Neutrophil (primary cell): ENCODE measurements around the gene FOXN3.

Experiments used
- H3K27ac ChIP-seq: fragments of 200-600 bp; sonication (generic); 2 replicates; pipeline ENCODE4 v1.5.1; 2016; ENCODE audit warnings: mild to moderate bottlenecking, moderate library complexity
- H3K27me3 ChIP-seq: fragments of 200-600 bp; sonication (generic); 2 replicates; pipeline ENCODE4 v1.6.0; 2016; ENCODE audit warnings: mild to moderate bottlenecking
- H3K36me3 ChIP-seq: fragments of 200-600 bp; sonication (generic); 2 replicates; pipeline ENCODE4 v1.5.1; 2017
- H3K4me1 ChIP-seq, 2 experiments: fragments of 200-600 bp in 1 of 2; sonication (generic) in 1 of 2; 1 replicate in 1 of 2; 2 replicates in 1 of 2; pipeline versions ENCODE4 v1.5.1 to v1.6.1; 2013 to 2016; ENCODE audit warnings: low read depth in 1 of 2, low read length in 1 of 2, mild to moderate bottlenecking in 1 of 2, moderate library complexity in 1 of 2; ENCODE audit not compliant: control insufficient read depth in 1 of 2, insufficient read depth in 1 of 2
- H3K4me3 ChIP-seq, 2 experiments: fragments of 200-600 bp in 1 of 2; sonication (generic) in 1 of 2; 1 replicate in 1 of 2; 2 replicates in 1 of 2; pipeline ENCODE4 v1.5.1; 2013 to 2016; ENCODE audit warnings: low read depth in 1 of 2, low read length in 1 of 2, mild to moderate bottlenecking in 1 of 2, moderate library complexity in 1 of 2
- H3K9me3 ChIP-seq: fragments of 200-600 bp; sonication (generic); 2 replicates; pipeline ENCODE4 v1.5.1; 2016
- TF ChIP-seq, protein P1 (sequence below): fragments of 200-600 bp; sonication (generic); IDR thresholded peaks from 2 replicates; pipeline ENCODE4 v1.5.1; 2016; ENCODE audit warnings: antibody characterized with exemption

Gene FOXN3

DNA sequence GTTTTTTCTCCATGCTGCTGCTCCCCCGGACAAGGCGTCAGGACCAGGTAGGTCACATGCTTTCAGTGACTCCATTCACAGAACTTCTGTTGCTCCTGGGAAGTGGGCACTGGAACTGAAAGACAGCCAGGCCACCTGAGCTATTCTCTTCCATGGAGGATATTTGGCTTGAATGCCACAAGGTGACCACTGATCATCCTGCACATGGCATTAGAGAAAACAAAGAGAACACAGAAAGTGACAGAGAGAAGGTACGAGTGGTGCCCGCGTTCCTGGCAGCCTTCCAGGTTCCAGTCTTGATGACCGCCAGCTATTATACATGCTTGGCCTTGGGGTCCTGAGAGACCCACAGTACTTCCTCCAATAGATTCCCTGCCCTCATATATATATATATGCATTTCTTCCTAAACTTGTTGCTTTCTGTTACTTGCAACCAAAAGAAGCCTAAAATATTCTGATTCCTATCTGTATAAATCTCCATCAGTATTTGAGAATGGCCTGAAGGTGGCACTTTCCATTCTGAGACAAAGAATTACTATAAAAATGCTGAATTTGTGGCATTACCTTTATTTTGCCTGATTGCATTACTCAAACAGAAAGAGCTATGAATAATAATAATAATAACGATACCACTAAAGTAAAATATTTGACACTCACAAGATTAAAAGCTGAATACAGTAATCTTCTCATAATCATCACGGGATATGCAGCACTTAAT is 174.9 kb downstream of the FOXN3 start:
- Histone ChIP-seq H3K4me3 (no peak overlapping the region), H3K27ac (no peak overlapping the region), H3K9me3 (no peaks in the 10 kb centered on the region), H3K4me1 (peaks cover 0 to 5% of the 10 kb centered on the region in 2 experiments), H3K36me3 (no peaks in the 10 kb centered on the region), H3K27me3 (no peaks in the 10 kb centered on the region)
- TF ChIP-seq, protein P1, sequence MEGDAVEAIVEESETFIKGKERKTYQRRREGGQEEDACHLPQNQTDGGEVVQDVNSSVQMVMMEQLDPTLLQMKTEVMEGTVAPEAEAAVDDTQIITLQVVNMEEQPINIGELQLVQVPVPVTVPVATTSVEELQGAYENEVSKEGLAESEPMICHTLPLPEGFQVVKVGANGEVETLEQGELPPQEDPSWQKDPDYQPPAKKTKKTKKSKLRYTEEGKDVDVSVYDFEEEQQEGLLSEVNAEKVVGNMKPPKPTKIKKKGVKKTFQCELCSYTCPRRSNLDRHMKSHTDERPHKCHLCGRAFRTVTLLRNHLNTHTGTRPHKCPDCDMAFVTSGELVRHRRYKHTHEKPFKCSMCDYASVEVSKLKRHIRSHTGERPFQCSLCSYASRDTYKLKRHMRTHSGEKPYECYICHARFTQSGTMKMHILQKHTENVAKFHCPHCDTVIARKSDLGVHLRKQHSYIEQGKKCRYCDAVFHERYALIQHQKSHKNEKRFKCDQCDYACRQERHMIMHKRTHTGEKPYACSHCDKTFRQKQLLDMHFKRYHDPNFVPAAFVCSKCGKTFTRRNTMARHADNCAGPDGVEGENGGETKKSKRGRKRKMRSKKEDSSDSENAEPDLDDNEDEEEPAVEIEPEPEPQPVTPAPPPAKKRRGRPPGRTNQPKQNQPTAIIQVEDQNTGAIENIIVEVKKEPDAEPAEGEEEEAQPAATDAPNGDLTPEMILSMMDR = no peak

DNA sequence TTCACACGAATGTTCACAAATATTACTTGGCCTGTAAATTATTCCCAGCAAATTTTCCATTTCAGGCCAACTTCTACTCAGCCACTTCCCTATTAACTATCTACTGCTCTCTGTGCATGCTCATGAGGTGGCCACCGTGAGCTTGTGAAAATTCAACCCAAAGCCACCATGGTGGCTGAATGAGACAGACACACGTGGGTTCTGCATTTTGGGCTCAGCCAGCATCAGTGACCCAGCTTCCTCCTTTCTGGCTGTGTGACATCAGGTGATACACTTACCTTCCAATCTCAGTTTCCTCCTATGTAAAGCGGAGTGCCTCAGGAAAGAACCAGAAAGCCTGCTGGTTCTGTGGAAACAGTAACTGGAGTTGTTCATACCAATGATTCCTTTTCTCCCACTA is 175.8 kb downstream of the FOXN3 start:
- H3K4me3 ChIP-seq = no peak overlapping the region
- no peaks in the 10 kb centered on the region for H3K36me3 ChIP-seq
- peaks cover 0 to 5% of the 10 kb centered on the region in 2 experiments for H3K4me1 ChIP-seq
- TF ChIP-seq, protein P1 = no peak
- H3K9me3 ChIP-seq = no peaks in the 10 kb centered on the region
- H3K27ac ChIP-seq = no peak overlapping the region
- no peaks in the 10 kb centered on the region for H3K27me3 ChIP-seq

DNA sequence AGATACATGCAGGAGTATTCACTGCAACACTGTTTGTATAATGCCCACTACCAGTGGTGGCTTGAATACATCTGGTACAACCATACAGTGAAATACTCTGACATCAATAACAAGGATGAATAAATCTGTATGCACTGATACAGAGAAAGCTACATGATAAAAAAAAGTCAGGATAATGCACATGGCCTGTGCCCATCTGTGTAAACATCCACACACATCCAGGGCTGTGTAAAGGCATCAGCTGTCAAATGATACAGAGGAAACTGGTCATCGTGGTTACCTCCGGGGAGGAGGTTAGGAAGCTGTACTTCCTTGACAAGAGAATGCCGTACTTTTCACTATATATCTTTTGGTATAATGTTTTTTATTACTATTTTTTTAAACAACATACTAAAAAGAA is 176.6 kb downstream of the FOXN3 start:
- H3K27ac ChIP-seq = peak overlapping the region; percentile 12
- H3K36me3 ChIP-seq = no peaks in the 10 kb centered on the region
- H3K4me1 ChIP-seq = peaks cover 0 to 5% of the 10 kb centered on the region in 2 experiments
- no peak overlapping the region for H3K4me3 ChIP-seq
- no peaks in the 10 kb centered on the region for H3K9me3 ChIP-seq
- TF ChIP-seq, protein P1 = no peak
- no peaks in the 10 kb centered on the region for H3K27me3 ChIP-seq

DNA sequence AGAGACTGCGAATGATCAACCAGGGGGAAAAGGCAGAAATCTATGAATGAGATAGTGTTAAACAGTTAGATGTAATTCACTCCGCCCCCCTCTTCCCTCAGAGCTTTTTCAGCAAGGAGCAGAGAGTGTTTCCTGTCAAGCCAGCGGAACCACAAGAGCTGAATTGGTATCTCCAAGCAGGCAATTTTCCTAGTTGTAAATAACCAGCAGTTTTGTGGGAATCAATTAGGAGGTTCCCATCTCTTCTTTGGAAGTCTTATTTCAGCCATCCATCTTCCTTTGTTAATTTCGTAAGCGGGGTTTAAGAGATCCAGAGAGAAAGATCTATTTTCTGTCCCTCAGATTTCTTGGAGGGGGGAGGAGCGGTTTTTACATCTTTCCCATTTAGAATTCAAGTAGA is 178.0 kb downstream of the FOXN3 start:
- Histone ChIP-seq H3K27ac (no peak overlapping the region), H3K4me1 (peaks cover 0 to 5% of the 10 kb centered on the region in 2 experiments), H3K27me3 (no peaks in the 10 kb centered on the region), H3K4me3 (no peak overlapping the region), H3K36me3 (no peaks in the 10 kb centered on the region), H3K9me3 (no peaks in the 10 kb centered on the region)
- TF ChIP-seq, protein P1 = no peak

DNA sequence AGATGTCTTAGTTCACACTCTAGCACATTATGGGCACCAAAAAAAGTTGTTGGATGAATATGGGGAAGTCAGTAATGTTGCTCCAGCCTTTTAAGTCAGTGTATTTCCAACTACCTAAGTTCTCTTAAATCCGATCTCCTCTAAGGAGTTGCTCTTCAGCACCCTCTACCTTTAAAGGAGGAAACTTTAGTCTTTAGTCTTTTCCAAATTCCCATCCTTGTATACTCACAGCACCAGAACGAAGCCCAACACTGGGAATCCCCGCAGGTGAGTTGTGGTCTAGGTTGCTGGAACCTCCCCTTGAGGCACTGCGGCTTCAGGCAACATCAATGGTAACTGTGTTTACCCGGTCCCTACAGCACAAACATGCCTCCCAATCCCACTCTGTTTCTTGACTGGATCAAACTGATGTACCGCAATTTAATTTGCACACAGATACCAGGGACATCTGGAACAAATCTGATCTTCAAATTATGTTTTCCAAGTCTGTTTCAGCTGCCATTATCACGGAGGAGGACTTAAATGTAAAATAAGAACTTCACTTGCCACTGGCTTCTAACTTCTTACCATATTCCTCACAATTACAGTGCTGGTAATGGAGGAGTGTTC is 179.0 kb downstream of the FOXN3 start:
- no peak overlapping the region for H3K4me3 ChIP-seq
- no peaks in the 10 kb centered on the region for H3K27me3 ChIP-seq
- no peaks in the 10 kb centered on the region for H3K9me3 ChIP-seq
- H3K36me3 ChIP-seq = no peaks in the 10 kb centered on the region
- no peak overlapping the region for H3K27ac ChIP-seq
- TF ChIP-seq, protein P1 = no peak
- H3K4me1 ChIP-seq = peaks cover 2 to 7% of the 10 kb centered on the region in 2 experiments
